Loucy (cell line): ENCODE results near the gene C1orf122.

Source experiments
- H2AFZ ChIP-seq: fragments of 200-600 bp; sonication (generic); 2 replicates; pipeline ENCODE4 v1.6.0; 2016; ENCODE audit warnings: antibody characterized with exemption, mild to moderate bottlenecking, low read length, moderate library complexity
- H3F3A ChIP-seq: fragments of 200-600 bp; 2 replicates; pipeline ENCODE4 v1.6.0; 2016; ENCODE audit warnings: antibody characterized with exemption, low read depth, mild to moderate bottlenecking
- H3K27me3 ChIP-seq: fragments of 200-600 bp; sonication (generic); 2 replicates; pipeline ENCODE4 v1.6.1; 2014; ENCODE audit warnings: low read length, mild to moderate bottlenecking; ENCODE audit not compliant: insufficient read depth, poor library complexity, severe bottlenecking
- H3K36me3 ChIP-seq: fragments of 200-600 bp; sonication (generic); 2 replicates; pipeline ENCODE4 v1.6.1; 2016; ENCODE audit warnings: low read length; ENCODE audit not compliant: insufficient read depth
- H3K4me1 ChIP-seq: fragments of 200-600 bp; sonication (generic); 2 replicates; pipeline ENCODE4 v1.5.1; 2014; ENCODE audit warnings: low read length, mild to moderate bottlenecking; ENCODE audit not compliant: insufficient read depth, poor library complexity, severe bottlenecking
- H3K4me2 ChIP-seq: fragments of 200-600 bp; sonication (generic); 2 replicates; pipeline ENCODE4 v1.6.0; 2014; ENCODE audit warnings: antibody characterized with exemption, low read length, low read depth, mild to moderate bottlenecking; ENCODE audit not compliant: poor library complexity, severe bottlenecking
- H3K4me3 ChIP-seq: fragments of 200-600 bp; sonication (generic); 2 replicates; pipeline ENCODE4 v1.5.1; 2014; ENCODE audit warnings: low read length, mild to moderate bottlenecking, mixed read lengths; ENCODE audit not compliant: poor library complexity, severe bottlenecking
- H3K79me2 ChIP-seq: fragments of 200-600 bp; sonication (generic); 2 replicates; pipeline ENCODE4 v1.6.1; 2014; ENCODE audit warnings: low read length; ENCODE audit not compliant: insufficient read depth
- H3K9ac ChIP-seq: fragments of 200-600 bp; sonication (generic); 2 replicates; pipeline ENCODE4 v1.6.0; 2014; ENCODE audit warnings: mild to moderate bottlenecking, low read depth, low read length, moderate library complexity; ENCODE audit not compliant: poor library complexity, severe bottlenecking
- H3K9me2 ChIP-seq: fragments of 200-600 bp; sonication (generic); replicated peaks from 2 replicates; pipeline ENCODE4 v1.6.1; 2016; ENCODE audit warnings: low read depth, low read length, mixed read lengths
- H3K9me3 ChIP-seq: fragments of 200-600 bp; sonication (generic); 2 replicates; pipeline ENCODE4 v1.6.1; 2014; ENCODE audit warnings: mild to moderate bottlenecking, antibody characterized with exemption, low read length, low read depth; ENCODE audit not compliant: insufficient read depth
- H4K20me1 ChIP-seq: fragments of 200-600 bp; sonication (generic); 2 replicates; pipeline ENCODE4 v1.6.0; 2014; ENCODE audit warnings: antibody characterized with exemption, low read length, mild to moderate bottlenecking; ENCODE audit not compliant: insufficient read depth, poor library complexity, severe bottlenecking
- CTCF ChIP-seq: fragments of 200-600 bp; sonication (generic); conservative IDR thresholded peaks from 2 replicates; pipeline ENCODE4 v1.5.1; 2014; ENCODE audit warnings: mild to moderate bottlenecking, antibody characterized with exemption, low read length
- EZH2phosphoT487 ChIP-seq: fragments of 200-600 bp; IDR thresholded peaks from 2 replicates; pipeline ENCODE4 v1.6.1; 2018; ENCODE audit warnings: antibody characterized with exemption, mild to moderate bottlenecking, moderate library complexity, borderline replicate concordance

The C1orf122 gene

GRCh38 chr1:37776946-37777516 is 30.6 kb upstream of the C1orf122 start:
- Histone ChIP-seq H4K20me1 (no peaks in the 10 kb centered on the region), H3K4me2 (no peak overlapping the region), H3K36me3 (no peaks in the 10 kb centered on the region), H3K9ac (no peak overlapping the region), H3K4me1 (no peaks in the 10 kb centered on the region), H2AFZ (no peak overlapping the region), H3K9me2 (no peaks in the 10 kb centered on the region), H3K4me3 (no peak overlapping the region), H3K79me2 (no peaks in the 10 kb centered on the region), H3K27me3 (no peaks in the 10 kb centered on the region), H3F3A (no peaks in the 10 kb centered on the region), H3K9me3 (no peaks in the 10 kb centered on the region)
- TF ChIP-seq CTCF: no peak

DNA sequence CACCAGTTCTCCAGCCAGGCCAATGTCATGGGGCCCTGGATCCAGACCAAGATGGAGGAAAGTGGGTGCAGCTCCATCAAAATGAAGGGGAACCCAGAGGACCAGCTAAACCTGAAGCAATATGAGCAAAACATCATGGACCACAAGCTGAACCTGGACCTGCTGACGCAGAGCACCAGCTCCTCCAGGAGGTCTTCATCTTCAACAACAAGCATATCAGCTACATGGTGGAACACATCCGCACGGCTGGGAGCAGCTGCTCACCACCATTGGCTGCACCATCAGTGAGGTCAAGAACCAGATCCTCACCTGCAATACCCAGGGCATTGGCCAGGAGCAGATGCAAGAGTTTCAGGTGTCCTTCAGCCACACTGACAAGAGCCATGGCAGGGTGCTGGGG is 28.9 kb upstream of the C1orf122 start:
- Histone ChIP-seq H3K4me2 (no peak overlapping the region), H3K79me2 (no peaks in the 10 kb centered on the region), H4K20me1 (no peaks in the 10 kb centered on the region), H3K4me3 (no peak overlapping the region), H3K4me1 (no peaks in the 10 kb centered on the region), H3K27me3 (no peaks in the 10 kb centered on the region), H3K9ac (no peak overlapping the region), H3K9me3 (no peaks in the 10 kb centered on the region), H3F3A (no peaks in the 10 kb centered on the region), H3K36me3 (no peaks in the 10 kb centered on the region), H2AFZ (no peak overlapping the region), H3K9me2 (no peaks in the 10 kb centered on the region)
- TF ChIP-seq EZH2phosphoT487 (no peak), CTCF (no peak)

DNA sequence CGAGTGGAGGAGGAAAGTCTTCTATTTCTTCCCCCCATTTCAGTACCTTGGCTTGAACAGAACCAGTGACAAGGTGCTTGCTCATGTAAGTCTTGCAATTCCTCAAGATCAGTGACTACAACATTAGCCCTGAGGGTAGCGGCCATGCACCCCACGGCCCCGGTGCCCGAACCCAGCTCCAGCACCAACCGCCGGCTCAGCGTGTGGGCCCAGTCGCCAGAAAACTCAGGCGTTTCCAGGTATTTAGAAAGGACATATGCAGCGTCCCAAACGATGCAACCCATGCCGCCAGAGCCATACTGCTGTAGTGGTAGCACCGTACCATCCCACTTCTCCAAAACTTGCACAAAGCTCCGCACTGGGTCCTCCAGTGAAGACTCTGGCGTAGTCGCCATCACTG is 25.1 kb upstream of the C1orf122 start:
- Histone ChIP-seq H3F3A (no peaks in the 10 kb centered on the region), H3K36me3 (no peaks in the 10 kb centered on the region), H3K4me1 (no peaks in the 10 kb centered on the region), H3K9me3 (no peaks in the 10 kb centered on the region), H3K4me3 (no peak overlapping the region), H2AFZ (no peak overlapping the region), H3K27me3 (no peaks in the 10 kb centered on the region), H3K79me2 (no peaks in the 10 kb centered on the region), H3K9me2 (no peaks in the 10 kb centered on the region), H3K4me2 (no peak overlapping the region), H4K20me1 (no peaks in the 10 kb centered on the region), H3K9ac (no peak overlapping the region)
- no peak for TF ChIP-seq CTCF
- no peak for TF ChIP-seq EZH2phosphoT487
